SK-N-SH (cell line): Measurements from ENCODE around the gene BARD1. TPM values are rescaled to one million over a fixed set of nuclear protein-coding genes. Genes with fewer than 3 reads are reported as not detected.

ENCODE experiments used
- CTCF ChIA-PET: fragments of 300-600, 350-600 bp; formaldehyde crosslinking; extraction: SDS; loops from one replicate; lab custom pipeline; 2021; lab: Yijun Ruan, JAX
- POLR2A ChIA-PET: fragments of 350-600 bp; sonication (Branson Sonifier 250); formaldehyde crosslinking; extraction: SDS; loops from one replicate; lab custom pipeline; 2020; ENCODE audit warnings: antibody characterized with exemption, inconsistent platforms; lab: Yijun Ruan, JAX
- DNase-seq: peaks from one replicate; pipeline ENCODE4 v3.0.0; 2012
- H2AFZ ChIP-seq: fragments of 200-600 bp; sonication (generic); 2 replicates; pipeline ENCODE4 v1.8.1; 2016; ENCODE audit warnings: antibody characterized with exemption, mild to moderate bottlenecking, low read depth
- H3F3A ChIP-seq: fragments of 200-600 bp; sonication (generic); replicated peaks from 2 replicates; pipeline ENCODE3; 2016; ENCODE audit warnings: antibody characterized with exemption, mild to moderate bottlenecking; ENCODE audit not compliant: insufficient read depth
- H3K27ac ChIP-seq, 2 experiments: fragments of 200-500 bp in 1 of 2; fragments of 200-600 bp in 1 of 2; sonication (Bioruptor generic) in 1 of 2; sonication (generic), shearing (Covaris generic) in 1 of 2; 2 replicates each; pipeline versions ENCODE4 v1.5.1 to v1.6.1; 2014 to 2016; ENCODE audit warnings: low read depth in 2 of 2, inconsistent platforms in 1 of 2, low read length in 1 of 2, mild to moderate bottlenecking in 1 of 2, mixed read lengths in 1 of 2
- H3K27me3 ChIP-seq: fragments of 200-600 bp; sonication (generic), shearing (Covaris generic); 2 replicates; pipeline ENCODE4 v1.6.1; 2016; ENCODE audit warnings: mixed run types; ENCODE audit not compliant: insufficient read depth
- H3K36me3 ChIP-seq, 2 experiments: fragments of 200-500 bp in 1 of 2; fragments of 200-600 bp in 1 of 2; sonication (Bioruptor generic) in 1 of 2; sonication (generic) in 1 of 2; replicated peaks in 1 of 2; 2 replicates each; pipeline versions ENCODE3 to v1.5.1; 2014 to 2016; ENCODE audit warnings: low read length in 1 of 2, mild to moderate bottlenecking in 1 of 2; ENCODE audit not compliant: insufficient read depth in 2 of 2, control insufficient read depth in 1 of 2
- H3K4me1 ChIP-seq, 2 experiments: fragments of 200-500 bp in 1 of 2; fragments of 200-600 bp in 1 of 2; sonication (Bioruptor generic) in 1 of 2; sonication (generic), shearing (Covaris generic) in 1 of 2; 2 replicates each; pipeline versions ENCODE4 v1.5.1 to v1.6.1; 2014 to 2016; ENCODE audit warnings: low read depth in 1 of 2, low read length in 1 of 2, mixed run types in 1 of 2; ENCODE audit not compliant: insufficient read depth in 2 of 2, control insufficient read depth in 1 of 2
- H3K4me2 ChIP-seq: fragments of 200-600 bp; sonication (generic), shearing (Covaris generic); 2 replicates; pipeline ENCODE4 v1.6.1; 2017; ENCODE audit warnings: mixed run types
- H3K4me3 ChIP-seq, 2 experiments: fragments of 200-500 bp in 1 of 2; fragments of 200-600 bp in 1 of 2; sonication (Bioruptor generic) in 1 of 2; sonication (generic), shearing (Covaris generic) in 1 of 2; 2 replicates each; pipeline versions ENCODE4 v1.5.1 to v1.8.1; 2014 to 2016; ENCODE audit warnings: low read depth in 2 of 2, inconsistent platforms in 1 of 2, low read length in 1 of 2, mild to moderate bottlenecking in 1 of 2, mixed read lengths in 1 of 2, moderate library complexity in 1 of 2
- H3K79me2 ChIP-seq: fragments of 200-600 bp; sonication (generic); 2 replicates; pipeline ENCODE4 v1.8.1; 2017; ENCODE audit warnings: mild to moderate bottlenecking; ENCODE audit not compliant: insufficient read depth
- H3K9ac ChIP-seq: fragments of 200-600 bp; sonication (generic); 2 replicates; pipeline ENCODE4 v1.6.1; 2017; ENCODE audit warnings: mixed run types
- H3K9me2 ChIP-seq: fragments of 200-600 bp; sonication (generic); 2 replicates; pipeline ENCODE4 v1.6.1; 2017; ENCODE audit warnings: mixed run types
- H3K9me3 ChIP-seq: fragments of 200-600 bp; sonication (generic); 2 replicates; pipeline ENCODE4 v1.6.1; 2017; ENCODE audit warnings: mixed run types, mild to moderate bottlenecking, moderate library complexity
- H4K20me1 ChIP-seq: fragments of 200-600 bp; sonication (generic); 2 replicates; pipeline ENCODE4 v1.6.1; 2017; ENCODE audit warnings: mild to moderate bottlenecking, mixed run types; ENCODE audit not compliant: insufficient read depth
- EZH2phosphoT487 ChIP-seq: fragments of 200-600 bp; sonication (generic); IDR thresholded peaks from 2 replicates; pipeline ENCODE4 v1.6.1; 2017; ENCODE audit warnings: low read depth, mixed run types, mild to moderate bottlenecking, antibody characterized with exemption, moderate library complexity, borderline replicate concordance
- FOSL2 ChIP-seq: IDR thresholded peaks from 2 replicates; pipeline ENCODE4 v1.4.0; 2012; ENCODE audit warnings: low read depth, mild to moderate bottlenecking, moderate library complexity, borderline replicate concordance
- GABPA ChIP-seq: IDR thresholded peaks from 2 replicates; pipeline ENCODE4 v1.4.0; 2012; ENCODE audit warnings: low read depth, mild to moderate bottlenecking
- JUND ChIP-seq: IDR thresholded peaks from 2 replicates; pipeline ENCODE4 v1.4.0; 2012
- MEF2A ChIP-seq: IDR thresholded peaks from 2 replicates; pipeline ENCODE4 v1.4.0; 2012; ENCODE audit warnings: low read depth, borderline replicate concordance
- NFIC ChIP-seq: IDR thresholded peaks from 2 replicates; pipeline ENCODE4 v1.4.0; 2012; ENCODE audit warnings: borderline replicate concordance
- POLR2AphosphoS5 ChIP-seq: IDR thresholded peaks from 2 replicates; pipeline ENCODE4 v1.6.1; 2012; ENCODE audit warnings: low read depth, low read length
- RAD21 ChIP-seq: IDR thresholded peaks from 2 replicates; pipeline ENCODE4 v1.6.1; 2012; ENCODE audit warnings: mild to moderate bottlenecking, low read length
- RCOR1 ChIP-seq: fragments of 150-350 bp; IDR thresholded peaks from 2 replicates; pipeline ENCODE4 v1.6.1; 2017; ENCODE audit warnings: antibody characterized with exemption, low read length
- RFX5 ChIP-seq: IDR thresholded peaks from 2 replicates; pipeline ENCODE4 v1.6.1; 2012; ENCODE audit warnings: mild to moderate bottlenecking, improper control_type of control experiment, low read length
- RXRA ChIP-seq: IDR thresholded peaks from 2 replicates; pipeline ENCODE4 v1.4.0; 2012; ENCODE audit warnings: low read depth, mild to moderate bottlenecking, borderline replicate concordance
- TAF1 ChIP-seq: IDR thresholded peaks from 2 replicates; pipeline ENCODE4 v1.6.1; 2012; ENCODE audit warnings: low read depth, mild to moderate bottlenecking, low read length, moderate library complexity, borderline replicate concordance
- TCF12 ChIP-seq: IDR thresholded peaks from 2 replicates; pipeline ENCODE4 v1.4.0; 2012
- TEAD4 ChIP-seq: IDR thresholded peaks from 2 replicates; pipeline ENCODE4 v1.4.0; 2012; ENCODE audit warnings: mild to moderate bottlenecking, borderline replicate concordance; ENCODE audit not compliant: insufficient read depth
- WGBS: methylation state at CpG from one replicate; pipeline ENCODE4 v1.1.6; 2017; ENCODE audit warnings: low lambda C conversion rate; 5-methylcytosine and 5-hydroxymethylcytosine counted together
- polyA plus RNA-seq, 3 experiments: library from polyadenylated mRNA; depleted of rRNA; stranded (reverse); fragments of >200 nt; gene quantifications; 2 replicates each; pipeline ENCODE4 v1.2.3, GENCODE V29; 2012
- TF ChIP-seq, protein P1 (sequence below): fragments of 150-350 bp; IDR thresholded peaks from 2 replicates; pipeline ENCODE4 v1.6.1; 2017; ENCODE audit warnings: antibody characterized with exemption, low read length, low read depth, borderline replicate concordance
- TF ChIP-seq, protein P2 (sequence below): fragments of 200-600 bp; sonication (generic); IDR thresholded peaks from 2 replicates; pipeline ENCODE4 v1.6.1; 2017; ENCODE audit warnings: antibody characterized with exemption, mild to moderate bottlenecking, moderate library complexity
- TF ChIP-seq, protein P3 (sequence below): IDR thresholded peaks from 2 replicates; pipeline ENCODE4 v1.4.0; 2012; ENCODE audit warnings: low read depth, borderline replicate concordance
- TF ChIP-seq, protein P4 (sequence below): IDR thresholded peaks from 2 replicates; pipeline ENCODE4 v1.6.1; 2012; ENCODE audit warnings: mild to moderate bottlenecking, low read depth, low read length, moderate library complexity
- TF ChIP-seq, protein P5 (sequence below): IDR thresholded peaks from 2 replicates; pipeline ENCODE4 v1.4.0; 2012; ENCODE audit warnings: low read depth
- TF ChIP-seq, protein P6 (sequence below): IDR thresholded peaks from 2 replicates; pipeline ENCODE4; 2012

BARD1 gene
- polyA plus RNA-seq, 1 of the 3 experiments (the other 2 are of a cell fraction) = 2.4 TPM

DNA sequence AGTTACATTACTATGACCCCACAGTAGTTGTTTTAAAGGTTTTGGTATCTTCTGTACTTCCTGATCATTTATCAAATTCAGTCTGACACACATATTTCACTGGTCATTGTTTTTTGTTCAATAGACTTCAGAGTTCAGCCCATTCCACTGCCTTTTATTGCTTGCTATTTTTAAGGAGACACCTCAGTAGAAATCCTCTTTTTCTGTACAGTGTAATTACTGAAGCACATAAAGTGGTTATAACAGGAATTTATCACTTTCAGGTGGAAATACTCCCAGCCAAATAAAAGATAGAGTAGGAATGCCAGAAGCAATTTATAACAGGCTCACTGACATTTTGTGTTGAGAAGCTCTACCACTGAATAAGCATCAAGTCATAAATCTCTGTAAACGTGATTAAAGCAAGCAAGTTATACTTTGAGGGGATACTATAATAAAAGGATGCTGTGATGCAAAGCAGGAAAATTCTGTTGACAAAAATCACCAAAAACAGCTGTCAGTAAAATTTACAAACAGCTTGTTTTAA lies 6.6 kb upstream of the BARD1 start:
- no peaks in the 10 kb centered on the region for H3F3A ChIP-seq
- no peak for TF ChIP-seq EZH2phosphoT487
- TF ChIP-seq, protein P1, sequence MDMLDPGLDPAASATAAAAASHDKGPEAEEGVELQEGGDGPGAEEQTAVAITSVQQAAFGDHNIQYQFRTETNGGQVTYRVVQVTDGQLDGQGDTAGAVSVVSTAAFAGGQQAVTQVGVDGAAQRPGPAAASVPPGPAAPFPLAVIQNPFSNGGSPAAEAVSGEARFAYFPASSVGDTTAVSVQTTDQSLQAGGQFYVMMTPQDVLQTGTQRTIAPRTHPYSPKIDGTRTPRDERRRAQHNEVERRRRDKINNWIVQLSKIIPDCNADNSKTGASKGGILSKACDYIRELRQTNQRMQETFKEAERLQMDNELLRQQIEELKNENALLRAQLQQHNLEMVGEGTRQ = no peak
- no peak for TF ChIP-seq NFIC
- TF ChIP-seq GABPA = no peak
- TF ChIP-seq, protein P2, sequence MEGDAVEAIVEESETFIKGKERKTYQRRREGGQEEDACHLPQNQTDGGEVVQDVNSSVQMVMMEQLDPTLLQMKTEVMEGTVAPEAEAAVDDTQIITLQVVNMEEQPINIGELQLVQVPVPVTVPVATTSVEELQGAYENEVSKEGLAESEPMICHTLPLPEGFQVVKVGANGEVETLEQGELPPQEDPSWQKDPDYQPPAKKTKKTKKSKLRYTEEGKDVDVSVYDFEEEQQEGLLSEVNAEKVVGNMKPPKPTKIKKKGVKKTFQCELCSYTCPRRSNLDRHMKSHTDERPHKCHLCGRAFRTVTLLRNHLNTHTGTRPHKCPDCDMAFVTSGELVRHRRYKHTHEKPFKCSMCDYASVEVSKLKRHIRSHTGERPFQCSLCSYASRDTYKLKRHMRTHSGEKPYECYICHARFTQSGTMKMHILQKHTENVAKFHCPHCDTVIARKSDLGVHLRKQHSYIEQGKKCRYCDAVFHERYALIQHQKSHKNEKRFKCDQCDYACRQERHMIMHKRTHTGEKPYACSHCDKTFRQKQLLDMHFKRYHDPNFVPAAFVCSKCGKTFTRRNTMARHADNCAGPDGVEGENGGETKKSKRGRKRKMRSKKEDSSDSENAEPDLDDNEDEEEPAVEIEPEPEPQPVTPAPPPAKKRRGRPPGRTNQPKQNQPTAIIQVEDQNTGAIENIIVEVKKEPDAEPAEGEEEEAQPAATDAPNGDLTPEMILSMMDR = no peak
- TF ChIP-seq RAD21 = no peak
- TF ChIP-seq, protein P3, sequence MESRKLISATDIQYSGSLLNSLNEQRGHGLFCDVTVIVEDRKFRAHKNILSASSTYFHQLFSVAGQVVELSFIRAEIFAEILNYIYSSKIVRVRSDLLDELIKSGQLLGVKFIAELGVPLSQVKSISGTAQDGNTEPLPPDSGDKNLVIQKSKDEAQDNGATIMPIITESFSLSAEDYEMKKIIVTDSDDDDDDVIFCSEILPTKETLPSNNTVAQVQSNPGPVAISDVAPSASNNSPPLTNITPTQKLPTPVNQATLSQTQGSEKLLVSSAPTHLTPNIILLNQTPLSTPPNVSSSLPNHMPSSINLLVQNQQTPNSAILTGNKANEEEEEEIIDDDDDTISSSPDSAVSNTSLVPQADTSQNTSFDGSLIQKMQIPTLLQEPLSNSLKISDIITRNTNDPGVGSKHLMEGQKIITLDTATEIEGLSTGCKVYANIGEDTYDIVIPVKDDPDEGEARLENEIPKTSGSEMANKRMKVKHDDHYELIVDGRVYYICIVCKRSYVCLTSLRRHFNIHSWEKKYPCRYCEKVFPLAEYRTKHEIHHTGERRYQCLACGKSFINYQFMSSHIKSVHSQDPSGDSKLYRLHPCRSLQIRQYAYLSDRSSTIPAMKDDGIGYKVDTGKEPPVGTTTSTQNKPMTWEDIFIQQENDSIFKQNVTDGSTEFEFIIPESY = no peak
- TF ChIP-seq RFX5 = no peak
- TF ChIP-seq, protein P4, sequence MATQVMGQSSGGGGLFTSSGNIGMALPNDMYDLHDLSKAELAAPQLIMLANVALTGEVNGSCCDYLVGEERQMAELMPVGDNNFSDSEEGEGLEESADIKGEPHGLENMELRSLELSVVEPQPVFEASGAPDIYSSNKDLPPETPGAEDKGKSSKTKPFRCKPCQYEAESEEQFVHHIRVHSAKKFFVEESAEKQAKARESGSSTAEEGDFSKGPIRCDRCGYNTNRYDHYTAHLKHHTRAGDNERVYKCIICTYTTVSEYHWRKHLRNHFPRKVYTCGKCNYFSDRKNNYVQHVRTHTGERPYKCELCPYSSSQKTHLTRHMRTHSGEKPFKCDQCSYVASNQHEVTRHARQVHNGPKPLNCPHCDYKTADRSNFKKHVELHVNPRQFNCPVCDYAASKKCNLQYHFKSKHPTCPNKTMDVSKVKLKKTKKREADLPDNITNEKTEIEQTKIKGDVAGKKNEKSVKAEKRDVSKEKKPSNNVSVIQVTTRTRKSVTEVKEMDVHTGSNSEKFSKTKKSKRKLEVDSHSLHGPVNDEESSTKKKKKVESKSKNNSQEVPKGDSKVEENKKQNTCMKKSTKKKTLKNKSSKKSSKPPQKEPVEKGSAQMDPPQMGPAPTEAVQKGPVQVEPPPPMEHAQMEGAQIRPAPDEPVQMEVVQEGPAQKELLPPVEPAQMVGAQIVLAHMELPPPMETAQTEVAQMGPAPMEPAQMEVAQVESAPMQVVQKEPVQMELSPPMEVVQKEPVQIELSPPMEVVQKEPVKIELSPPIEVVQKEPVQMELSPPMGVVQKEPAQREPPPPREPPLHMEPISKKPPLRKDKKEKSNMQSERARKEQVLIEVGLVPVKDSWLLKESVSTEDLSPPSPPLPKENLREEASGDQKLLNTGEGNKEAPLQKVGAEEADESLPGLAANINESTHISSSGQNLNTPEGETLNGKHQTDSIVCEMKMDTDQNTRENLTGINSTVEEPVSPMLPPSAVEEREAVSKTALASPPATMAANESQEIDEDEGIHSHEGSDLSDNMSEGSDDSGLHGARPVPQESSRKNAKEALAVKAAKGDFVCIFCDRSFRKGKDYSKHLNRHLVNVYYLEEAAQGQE = no peak
- TF ChIP-seq RCOR1 = no peak
- TF ChIP-seq JUND = no peak
- TF ChIP-seq POLR2AphosphoS5 = no peak
- TF ChIP-seq, protein P5, sequence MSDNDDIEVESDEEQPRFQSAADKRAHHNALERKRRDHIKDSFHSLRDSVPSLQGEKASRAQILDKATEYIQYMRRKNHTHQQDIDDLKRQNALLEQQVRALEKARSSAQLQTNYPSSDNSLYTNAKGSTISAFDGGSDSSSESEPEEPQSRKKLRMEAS = no peak
- no peak for TF ChIP-seq TAF1
- TF ChIP-seq, protein P6, sequence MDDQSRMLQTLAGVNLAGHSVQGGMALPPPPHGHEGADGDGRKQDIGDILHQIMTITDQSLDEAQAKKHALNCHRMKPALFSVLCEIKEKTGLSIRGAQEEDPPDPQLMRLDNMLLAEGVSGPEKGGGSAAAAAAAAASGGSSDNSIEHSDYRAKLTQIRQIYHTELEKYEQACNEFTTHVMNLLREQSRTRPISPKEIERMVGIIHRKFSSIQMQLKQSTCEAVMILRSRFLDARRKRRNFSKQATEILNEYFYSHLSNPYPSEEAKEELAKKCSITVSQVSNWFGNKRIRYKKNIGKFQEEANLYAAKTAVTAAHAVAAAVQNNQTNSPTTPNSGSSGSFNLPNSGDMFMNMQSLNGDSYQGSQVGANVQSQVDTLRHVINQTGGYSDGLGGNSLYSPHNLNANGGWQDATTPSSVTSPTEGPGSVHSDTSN = no peak
- TF ChIP-seq RXRA = no peak
- TF ChIP-seq FOSL2 = no peak
- TF ChIP-seq MEF2A = no peak
- TF ChIP-seq TEAD4 = no peak
- TF ChIP-seq TCF12 = no peak
- TF ChIP-seq, all 33 proteins: peak for 0
- Histone ChIP-seq H3K9me2 (0 out of 2 replicates have a peak, but pooled peaks cover 5% of the 10 kb centered on the region), H3K9ac (no peak overlapping the region), H4K20me1 (no peaks in the 10 kb centered on the region), H3K4me1 (no peaks in the 10 kb centered on the region; a peak in 2 of 4 replicates), H2AFZ (no peak overlapping the region), H3K27me3 (no peaks in the 10 kb centered on the region), H3K9me3 (no peaks in the 10 kb centered on the region), H3K36me3 (no peaks in the 10 kb centered on the region), H3K4me3 (no peak overlapping the region), H3K79me2 (no peaks in the 10 kb centered on the region), H3K4me2 (no peak overlapping the region), H3K27ac (no peak overlapping the region)
- 52% methylated on average over 1 of the region's 1 CpG for WGBS
- ChIA-PET CTCF (no interaction called here), POLR2A (no interaction called here)
- DNase-seq = no peak
